Osteocyte (in vitro differentiated cells): ENCODE results near the gene SAPCD2. TPM values are rescaled to one million over a fixed set of nuclear protein-coding genes. Genes with fewer than 3 reads are reported as not detected.

Experiments used
- DNase-seq: peaks from one replicate; pipeline ENCODE4 v3.0.0; 2021; ENCODE audit warnings: mixed read lengths; ENCODE audit not compliant: unreplicated experiment; ENCODE audit errors: extremely low spot score
- H3K27ac Mint-ChIP-seq: one replicate; pipeline ENCODE4 v1.8.0; 2021; ENCODE audit warnings: mild to moderate bottlenecking, mixed read lengths; ENCODE audit not compliant: unreplicated experiment
- H3K27me3 Mint-ChIP-seq: one replicate; pipeline ENCODE4 v1.8.0; 2021; ENCODE audit warnings: mixed read lengths; ENCODE audit not compliant: unreplicated experiment
- H3K36me3 Mint-ChIP-seq: one replicate; pipeline ENCODE4 v1.8.0; 2021; ENCODE audit warnings: mixed read lengths; ENCODE audit not compliant: unreplicated experiment
- H3K4me1 Mint-ChIP-seq: one replicate; pipeline ENCODE4 v1.8.0; 2021; ENCODE audit warnings: mixed read lengths; ENCODE audit not compliant: unreplicated experiment
- H3K4me3 Mint-ChIP-seq: one replicate; pipeline ENCODE4 v1.8.0; 2021; ENCODE audit warnings: mild to moderate bottlenecking, moderate library complexity, mixed read lengths; ENCODE audit not compliant: unreplicated experiment
- H3K9me3 Mint-ChIP-seq: one replicate; pipeline ENCODE4 v1.8.0; 2021; ENCODE audit warnings: mixed read lengths; ENCODE audit not compliant: unreplicated experiment
- CTCF ChIP-seq: fragments of 200-600 bp; sonication (generic); IDR thresholded peaks from 2 replicates; pipeline ENCODE4 v1.5.0; 2021; ENCODE audit warnings: antibody characterized with exemption, mild to moderate bottlenecking, moderate library complexity
- total RNA-seq: library from RNA; stranded (reverse); gene quantifications from 2 replicates; pipeline ENCODE4 v1.2.1, GENCODE V29; 2021

SAPCD2 gene
- total RNA-seq, 1 donor from 2014 or later, result 3.1 TPM

- Mint-ChIP-seq H3K4me1 (peaks cover 20% of the 10 kb centered on the region), H3K9me3 (no peaks in the 10 kb centered on the region), H3K27me3 (no peaks in the 10 kb centered on the region), H3K27ac (no peak overlapping the region), H3K4me3 (peak overlapping the region; percentile 71), H3K36me3 (peaks cover 5% of the 10 kb centered on the region)
- DNase-seq, result no peak
- TF ChIP-seq CTCF, result no peak
Observed at GRCh38 chr9:137078701-137079400, 8.5 kb upstream of the SAPCD2 start.

GRCh38 chr9:137077758-137078693 lies 7.7 kb upstream of the SAPCD2 start:
- TF ChIP-seq CTCF, result no peak
- no peaks in the 10 kb centered on the region for H3K9me3 Mint-ChIP-seq
- H3K4me1 Mint-ChIP-seq, result peaks cover 12% of the 10 kb centered on the region
- H3K27ac Mint-ChIP-seq, result no peak overlapping the region
- no peak for DNase-seq
- H3K36me3 Mint-ChIP-seq, result peaks cover 2% of the 10 kb centered on the region
- H3K27me3 Mint-ChIP-seq, result no peaks in the 10 kb centered on the region
- H3K4me3 Mint-ChIP-seq, result peak overlapping the region; percentile 71

- no peak for DNase-seq
- Mint-ChIP-seq H3K4me1 (peaks cover 9% of the 10 kb centered on the region), H3K27me3 (no peaks in the 10 kb centered on the region), H3K9me3 (no peaks in the 10 kb centered on the region), H3K36me3 (peaks cover 2% of the 10 kb centered on the region), H3K27ac (no peak within 1 kb of the TSS), H3K4me3 (peak within 1 kb of the TSS; percentile 71)
- TF ChIP-seq CTCF, result no peak
Observed at GRCh38 chr9:137077010-137077747, 6.8 kb upstream of the SAPCD2 start, which contains the start of gene UAP1L1. Gene UAP1L1, plus strand, starts transcription at chr9:137077517. Its CDS starts 16 bp downstream, at chr9:137077533.

- H3K4me3 Mint-ChIP-seq, result peak overlapping the region; percentile 68
- no peak for DNase-seq
- no peak for TF ChIP-seq CTCF
- no peak overlapping the region for H3K27ac Mint-ChIP-seq
- H3K4me1 Mint-ChIP-seq, result peaks cover 5% of the 10 kb centered on the region
- H3K9me3 Mint-ChIP-seq, result no peaks in the 10 kb centered on the region
- H3K36me3 Mint-ChIP-seq, result no peaks in the 10 kb centered on the region
- no peaks in the 10 kb centered on the region for H3K27me3 Mint-ChIP-seq
Observed at GRCh38 chr9:137076636-137077009, 6.3 kb upstream of the SAPCD2 start.
